ENCODE results near the gene IL17RB. TPM values are rescaled to one million over a fixed set of nuclear protein-coding genes. Genes with fewer than 3 reads are reported as not detected.

Gene IL17RB
- total RNA-seq, 4 donors from 2014 or later = 3.3 to 7.1 (median 5.0) TPM

DNA sequence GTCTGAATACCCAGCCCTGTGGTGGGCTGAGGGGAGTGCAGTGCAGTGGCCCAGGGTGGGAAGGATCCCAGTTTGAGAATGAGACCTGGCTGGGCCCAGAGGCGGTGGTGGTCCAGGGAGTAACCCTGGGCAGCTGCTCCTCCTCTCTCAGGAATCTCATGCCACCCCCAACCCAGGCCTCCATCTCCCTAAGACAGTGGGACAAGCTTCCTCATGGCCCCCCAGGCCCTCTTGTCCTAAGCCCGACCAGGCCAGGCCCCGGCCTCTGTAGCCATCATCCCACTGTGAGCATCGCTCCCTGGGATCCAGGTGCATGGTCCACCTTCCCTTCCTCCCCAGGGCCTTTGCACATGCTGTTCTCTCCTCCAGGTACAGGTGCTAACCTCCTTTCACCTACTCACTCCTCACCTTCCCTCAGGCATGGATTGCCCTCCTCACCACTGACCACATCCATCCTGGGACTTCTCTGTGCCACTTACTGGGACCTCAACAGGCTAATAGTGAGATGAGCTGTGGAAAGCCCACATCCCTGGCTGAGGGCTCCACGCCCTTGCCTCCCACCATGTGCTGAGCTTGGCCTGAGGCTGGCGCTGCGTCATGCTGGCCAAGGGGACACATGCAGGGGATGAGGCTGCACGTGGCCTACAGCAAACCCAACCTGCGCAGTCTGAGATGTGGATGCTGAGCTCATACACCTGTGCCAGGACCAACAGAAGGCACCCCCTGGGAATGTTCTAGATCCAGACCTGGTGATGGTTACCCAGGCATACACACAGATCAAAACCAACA lies 10.1 kb upstream of the IL17RB start:
- TF ChIP-seq POLR2A (IDR thresholded peaks at IDR 0.05) (no peak), CTCF (IDR thresholded peaks at IDR 0.05) (no peak), EP300 (IDR thresholded peaks at IDR 0.05) (no peak)
- no peak for DNase-seq (ENCODE audit: low spot score in 2 of 2)
- Histone ChIP-seq H3K9me3 (no peaks in the 10 kb centered on the region), H3K4me1 (no peaks in the 10 kb centered on the region), H3K4me3 (no peak overlapping the region), H3K27ac (no peak overlapping the region), H3K36me3 (peaks cover 0 to 5% (median 0%) of the 10 kb centered on the region in 3 donors), H3K27me3 (no peaks in the 10 kb centered on the region)
- WGBS, 2 donors = 93 to 95% methylated on average over 9 of the region's 9 CpGs

- no peaks in the 10 kb centered on the region for H3K4me1 ChIP-seq
- no peak for DNase-seq (ENCODE audit: low spot score in 2 of 2)
- H3K9me3 ChIP-seq = no peaks in the 10 kb centered on the region
- H3K36me3 ChIP-seq = peaks cover 0 to 5% (median 0%) of the 10 kb centered on the region in 3 donors
- no peak for TF ChIP-seq CTCF (IDR thresholded peaks at IDR 0.05)
- no peak for TF ChIP-seq POLR2A (IDR thresholded peaks at IDR 0.05)
- no peak for TF ChIP-seq EP300 (IDR thresholded peaks at IDR 0.05)
- H3K27ac ChIP-seq = no peak overlapping the region
- H3K27me3 ChIP-seq = no peaks in the 10 kb centered on the region
- H3K4me3 ChIP-seq = no peak overlapping the region
- 86 to 87% methylated on average over 10 of the region's 10 CpGs for WGBS, 2 donors
Measured at GRCh38 chr3:53837331-53837730, 9.0 kb upstream of the IL17RB start.

DNA sequence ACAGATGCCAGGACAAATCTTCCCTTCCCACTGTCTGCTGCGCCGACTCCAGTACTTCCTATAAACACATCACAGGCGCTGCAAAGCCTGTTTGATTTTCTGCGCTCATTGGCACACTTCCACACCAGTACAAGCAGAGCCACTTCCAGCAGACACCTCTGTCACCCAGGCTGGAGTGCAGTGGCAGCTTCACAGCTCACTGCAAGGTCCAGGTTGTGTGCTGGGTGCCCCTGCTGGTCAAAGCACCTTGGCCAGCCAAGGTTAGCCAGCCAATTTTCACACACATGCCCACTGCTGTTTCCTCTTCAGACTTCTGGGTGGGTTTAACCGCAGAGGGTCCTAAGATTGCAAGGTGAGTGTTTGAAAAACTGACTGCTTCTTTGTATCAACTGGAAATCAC lies 5.1 kb upstream of the IL17RB start:
- H3K4me1 ChIP-seq = peaks cover 0 to 31% (median 9%) of the 10 kb centered on the region in 4 donors
- TF ChIP-seq CTCF (IDR thresholded peaks at IDR 0.05) = no peak
- no peak for TF ChIP-seq POLR2A (IDR thresholded peaks at IDR 0.05)
- TF ChIP-seq EP300 (IDR thresholded peaks at IDR 0.05) = no peak
- no peak for DNase-seq (ENCODE audit: low spot score in 2 of 2)
- no peak overlapping the region for H3K4me3 ChIP-seq
- peak overlapping the region in 1 of 4 donors; percentile 92 for H3K27ac ChIP-seq
- 84 to 91% methylated on average over 5 of the region's 5 CpGs for WGBS, 2 donors
- H3K36me3 ChIP-seq = peaks cover 0 to 5% (median 0%) of the 10 kb centered on the region in 3 donors
- peaks cover 0 to 12% of the 10 kb centered on the region in 2 donors for H3K27me3 ChIP-seq
- H3K9me3 ChIP-seq = no peaks in the 10 kb centered on the region

GRCh38 chr3:53842436-53843194 lies 3.8 kb upstream of the IL17RB start:
- WGBS, 2 donors = 41 to 54% methylated on average over 12 of the region's 12 CpGs
- Histone ChIP-seq H3K4me3 (no peak overlapping the region), H3K4me1 (peaks cover 0 to 36% (median 15%) of the 10 kb centered on the region in 4 donors), H3K9me3 (no peaks in the 10 kb centered on the region), H3K27me3 (peaks cover 0 to 25% of the 10 kb centered on the region in 2 donors), H3K36me3 (peaks cover 0 to 5% (median 0%) of the 10 kb centered on the region in 3 donors), H3K27ac (peak overlapping the region; percentile 56 to 92 (median 78))
- DNase-seq (ENCODE audit: low spot score in 2 of 2) = peak; percentile 33 to 58
- peak in 4 of 5 experiments; percentile 28 to 62 (median 44) for TF ChIP-seq CTCF (IDR thresholded peaks at IDR 0.05)
- peak in 1 of 2 donors; percentile 16 for TF ChIP-seq POLR2A (IDR thresholded peaks at IDR 0.05)
- TF ChIP-seq EP300 (IDR thresholded peaks at IDR 0.05) = peak in 1 of 2 donors; percentile 65

All from tibial nerve (tissue), 4 donors.